Astrocyte of the cerebellum (primary cell): ENCODE measurements around the gene LOXL3.

Experiments used
- DNase-seq: peaks from one replicate; pipeline ENCODE4 v3.0.0-alpha.2; 2011; ENCODE audit warnings: low read depth
- H3K4me3 ChIP-seq: 2 replicates; pipeline ENCODE4 v1.5.1; 2011; ENCODE audit warnings: mild to moderate bottlenecking, low read depth, low read length, moderate library complexity
- in situ Hi-C: cut with HindIII; loops from 2 replicates; pipeline ENCODE4 v1.10.0; 2017; ENCODE audit warnings: low sequenced_read_pairs
- TF ChIP-seq, protein P1 (sequence below): IDR thresholded peaks from 2 replicates; pipeline ENCODE4 v1.5.1; 2012; ENCODE audit warnings: low read length, low read depth, moderate library complexity, mild to moderate bottlenecking; ENCODE audit errors: missing control alignments

The LOXL3 gene

DNA sequence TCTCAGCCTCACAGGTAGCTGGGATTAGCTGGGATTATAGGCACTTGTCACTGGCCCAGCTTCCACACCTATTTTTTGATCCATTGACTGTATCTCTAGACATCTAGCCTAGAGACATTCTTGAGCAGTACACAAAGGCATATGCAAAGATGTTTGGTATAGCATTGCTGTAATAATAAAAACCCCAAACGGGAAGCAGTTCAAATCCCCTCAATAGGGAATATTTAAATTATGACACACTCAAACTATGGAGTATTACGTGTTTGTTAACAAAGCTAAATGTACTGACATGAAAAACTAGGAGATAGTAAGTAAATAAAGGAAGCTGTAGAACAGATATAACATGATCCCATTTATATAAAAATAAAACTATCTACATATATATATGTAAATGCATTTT is 28.4 kb upstream of the LOXL3 start:
- in situ Hi-C loops: no loop called here
- TF ChIP-seq, protein P1, sequence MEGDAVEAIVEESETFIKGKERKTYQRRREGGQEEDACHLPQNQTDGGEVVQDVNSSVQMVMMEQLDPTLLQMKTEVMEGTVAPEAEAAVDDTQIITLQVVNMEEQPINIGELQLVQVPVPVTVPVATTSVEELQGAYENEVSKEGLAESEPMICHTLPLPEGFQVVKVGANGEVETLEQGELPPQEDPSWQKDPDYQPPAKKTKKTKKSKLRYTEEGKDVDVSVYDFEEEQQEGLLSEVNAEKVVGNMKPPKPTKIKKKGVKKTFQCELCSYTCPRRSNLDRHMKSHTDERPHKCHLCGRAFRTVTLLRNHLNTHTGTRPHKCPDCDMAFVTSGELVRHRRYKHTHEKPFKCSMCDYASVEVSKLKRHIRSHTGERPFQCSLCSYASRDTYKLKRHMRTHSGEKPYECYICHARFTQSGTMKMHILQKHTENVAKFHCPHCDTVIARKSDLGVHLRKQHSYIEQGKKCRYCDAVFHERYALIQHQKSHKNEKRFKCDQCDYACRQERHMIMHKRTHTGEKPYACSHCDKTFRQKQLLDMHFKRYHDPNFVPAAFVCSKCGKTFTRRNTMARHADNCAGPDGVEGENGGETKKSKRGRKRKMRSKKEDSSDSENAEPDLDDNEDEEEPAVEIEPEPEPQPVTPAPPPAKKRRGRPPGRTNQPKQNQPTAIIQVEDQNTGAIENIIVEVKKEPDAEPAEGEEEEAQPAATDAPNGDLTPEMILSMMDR: no peak
- H3K4me3 ChIP-seq: no peak overlapping the region
- DNase-seq: no peak

DNA sequence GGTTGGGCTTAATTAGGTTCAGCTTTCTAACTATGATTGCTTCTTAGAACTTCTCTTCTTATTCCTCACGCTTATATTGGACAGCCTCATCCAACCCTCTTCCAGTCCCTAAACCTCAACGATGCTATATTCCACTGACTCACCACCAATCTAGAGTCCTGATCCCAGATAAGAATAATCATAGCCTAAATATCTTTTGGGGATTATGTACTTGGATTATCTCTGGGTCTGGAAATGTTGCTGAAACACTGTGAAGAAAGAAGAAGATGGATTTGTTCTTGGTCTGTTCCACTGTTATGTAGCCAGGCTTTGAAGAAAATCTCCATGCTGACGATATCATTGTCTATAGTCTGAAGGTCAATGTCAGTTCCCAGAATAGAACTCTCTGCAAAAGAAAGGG is 27.7 kb upstream of the LOXL3 start:
- no peak overlapping the region for H3K4me3 ChIP-seq
- TF ChIP-seq, protein P1: no peak
- no peak for DNase-seq
- in situ Hi-C loops: no loop called here

DNA sequence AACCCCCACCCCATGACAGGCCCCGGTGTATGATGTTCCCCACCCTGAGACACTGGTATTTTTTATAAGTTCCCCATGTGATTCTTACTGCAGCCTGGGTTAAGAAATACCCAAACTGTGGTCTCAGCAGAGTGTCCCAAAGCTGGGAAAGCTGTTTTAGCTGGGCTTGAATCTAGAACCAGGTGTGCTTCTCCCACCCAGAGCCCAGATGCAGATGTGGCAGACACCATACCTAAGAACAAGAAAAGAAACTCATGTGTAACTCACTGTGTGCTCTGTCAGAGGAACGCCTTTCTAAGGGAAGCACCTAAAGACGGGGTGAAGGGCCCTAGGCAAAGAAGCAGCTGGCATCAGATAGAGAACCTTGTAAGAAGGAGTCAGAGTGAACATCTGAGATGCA is 24.7 kb upstream of the LOXL3 start:
- TF ChIP-seq, protein P1: no peak
- no peak overlapping the region for H3K4me3 ChIP-seq
- no peak for DNase-seq
- in situ Hi-C loops: loop anchor here (5.0 kb wide), 1 partner anchor 86 kb away; no protein-coding TSS in a partner anchor

DNA sequence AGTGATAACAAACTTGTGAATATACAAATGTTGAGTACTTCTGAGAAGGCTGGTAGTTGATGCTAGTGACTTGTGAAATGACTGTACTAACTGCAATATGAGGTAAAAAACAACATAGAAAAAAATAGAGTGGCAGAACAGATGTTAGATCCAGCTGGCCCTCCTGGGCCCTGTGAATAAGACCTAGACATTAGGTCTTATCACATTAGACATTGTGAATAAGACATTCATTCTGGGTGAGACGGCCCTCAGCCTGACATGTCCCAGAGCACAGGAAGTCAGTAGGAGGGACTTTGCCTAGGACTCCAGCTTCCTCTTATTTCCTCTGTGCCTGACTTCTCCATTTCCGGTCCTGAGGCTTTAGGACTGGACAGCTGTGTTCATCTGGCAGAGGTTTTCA is 23.7 kb upstream of the LOXL3 start:
- TF ChIP-seq, protein P1: no peak
- in situ Hi-C loops: loop anchor here (5.0 kb wide), 1 partner anchor 85 kb away; no protein-coding TSS in a partner anchor
- H3K4me3 ChIP-seq: no peak overlapping the region
- no peak for DNase-seq

DNA sequence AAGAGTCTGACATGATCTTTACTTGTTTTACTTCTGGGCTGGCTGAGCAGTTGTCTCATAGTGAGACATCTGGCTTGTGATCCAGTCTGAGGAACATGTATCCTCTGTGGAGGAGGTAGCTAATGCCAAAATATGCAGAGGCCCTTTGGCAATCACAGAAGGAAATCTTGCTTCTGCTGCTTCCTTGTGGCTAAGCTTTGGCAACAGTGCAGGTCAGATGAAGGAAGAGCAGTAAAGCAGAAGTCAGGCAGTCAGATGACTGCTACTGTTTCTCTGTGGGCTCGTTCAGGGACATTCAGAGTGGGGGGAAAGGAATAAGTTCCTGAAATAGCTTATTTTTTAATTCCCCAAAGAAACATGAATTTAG is 23.1 kb upstream of the LOXL3 start:
- DNase-seq: peak; percentile 76
- in situ Hi-C loops: loop anchor here (5.0 kb wide), 1 partner anchor 85 kb away; no protein-coding TSS in a partner anchor
- no peak overlapping the region for H3K4me3 ChIP-seq
- TF ChIP-seq, protein P1: no peak

DNA sequence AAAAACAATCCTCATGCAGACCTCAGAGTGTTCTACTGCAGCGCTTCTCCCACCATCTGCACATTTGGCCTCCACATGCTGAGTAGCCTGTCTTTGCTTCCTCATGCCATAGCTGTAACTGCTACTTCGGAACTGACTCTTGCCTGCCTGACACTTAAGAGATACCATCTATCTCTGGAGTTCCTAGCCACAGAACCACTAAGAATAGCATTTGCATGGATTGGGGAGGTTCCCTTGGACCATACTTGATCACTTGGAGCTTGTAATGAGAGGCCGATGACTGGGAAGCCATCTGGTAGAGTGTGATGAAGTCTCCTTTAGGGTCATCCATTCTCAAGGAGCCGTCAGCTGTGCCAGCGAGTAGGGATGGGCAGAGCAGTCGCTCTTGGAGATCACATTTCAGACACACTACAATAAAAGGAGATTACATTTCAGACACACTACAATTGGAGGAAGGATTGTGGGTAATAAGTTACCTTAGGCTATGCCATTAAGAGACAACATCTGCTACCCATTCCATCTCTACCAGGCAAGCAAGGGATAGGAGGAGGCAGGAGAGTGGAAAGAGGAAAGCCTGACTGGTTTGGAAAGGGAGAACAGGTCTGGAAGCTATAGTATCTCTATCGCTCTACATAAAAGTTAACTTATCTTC is 22.6 kb upstream of the LOXL3 start:
- H3K4me3 ChIP-seq: no peak overlapping the region
- in situ Hi-C loops: loop anchor here (5.0 kb wide), 1 partner anchor 84 kb away; no protein-coding TSS in a partner anchor

More for the DNA sequence above, 22.6 kb upstream of the LOXL3 start:
- no peak for DNase-seq
- TF ChIP-seq, protein P1: no peak
